Loucy (cell line): Measurements from ENCODE around the gene SOD3.

Source experiments
- EZH2phosphoT487 ChIP-seq: fragments of 200-600 bp; IDR thresholded peaks from 2 replicates; pipeline ENCODE4 v1.6.1; 2018; ENCODE audit warnings: antibody characterized with exemption, mild to moderate bottlenecking, moderate library complexity, borderline replicate concordance
- TF ChIP-seq, protein P1 (sequence below): fragments of 200-600 bp; sonication (generic); conservative IDR thresholded peaks from 2 replicates; pipeline ENCODE4 v1.5.1; 2014; ENCODE audit warnings: mild to moderate bottlenecking, antibody characterized with exemption, low read length

DNA sequence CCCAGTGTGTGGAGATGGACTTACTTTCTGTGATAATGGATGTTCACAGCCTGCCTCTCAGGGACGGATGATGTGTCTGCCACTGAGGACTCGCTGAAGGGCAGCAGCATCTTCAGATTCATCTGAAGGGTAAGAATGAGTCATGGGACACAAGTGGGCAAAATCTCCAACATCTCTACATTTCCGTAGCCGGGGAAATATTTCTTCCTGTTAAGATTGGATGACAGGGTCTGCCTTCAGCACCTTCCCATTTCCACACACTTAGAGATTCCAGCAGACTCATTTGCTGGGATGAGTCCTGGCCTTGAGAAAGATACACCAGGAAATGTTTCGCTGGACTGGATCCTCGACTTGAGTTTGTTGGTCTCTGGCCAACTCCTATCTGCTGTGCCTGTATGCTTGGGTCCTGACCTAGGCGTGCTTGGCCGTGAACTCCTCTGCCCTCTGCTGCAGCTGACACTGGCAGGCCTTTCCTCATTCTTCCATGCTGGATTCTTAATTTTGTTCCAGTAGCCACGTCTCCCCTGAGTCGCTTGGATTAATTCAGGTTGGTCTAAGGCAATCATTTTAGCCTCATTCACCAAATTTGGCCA, 46.5 kb upstream of the SOD3 start:
- TF ChIP-seq, protein P1, sequence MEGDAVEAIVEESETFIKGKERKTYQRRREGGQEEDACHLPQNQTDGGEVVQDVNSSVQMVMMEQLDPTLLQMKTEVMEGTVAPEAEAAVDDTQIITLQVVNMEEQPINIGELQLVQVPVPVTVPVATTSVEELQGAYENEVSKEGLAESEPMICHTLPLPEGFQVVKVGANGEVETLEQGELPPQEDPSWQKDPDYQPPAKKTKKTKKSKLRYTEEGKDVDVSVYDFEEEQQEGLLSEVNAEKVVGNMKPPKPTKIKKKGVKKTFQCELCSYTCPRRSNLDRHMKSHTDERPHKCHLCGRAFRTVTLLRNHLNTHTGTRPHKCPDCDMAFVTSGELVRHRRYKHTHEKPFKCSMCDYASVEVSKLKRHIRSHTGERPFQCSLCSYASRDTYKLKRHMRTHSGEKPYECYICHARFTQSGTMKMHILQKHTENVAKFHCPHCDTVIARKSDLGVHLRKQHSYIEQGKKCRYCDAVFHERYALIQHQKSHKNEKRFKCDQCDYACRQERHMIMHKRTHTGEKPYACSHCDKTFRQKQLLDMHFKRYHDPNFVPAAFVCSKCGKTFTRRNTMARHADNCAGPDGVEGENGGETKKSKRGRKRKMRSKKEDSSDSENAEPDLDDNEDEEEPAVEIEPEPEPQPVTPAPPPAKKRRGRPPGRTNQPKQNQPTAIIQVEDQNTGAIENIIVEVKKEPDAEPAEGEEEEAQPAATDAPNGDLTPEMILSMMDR = no peak
- no peak for TF ChIP-seq EZH2phosphoT487
